Osteoblast (primary cell): Measurements from ENCODE around the gene MIA2. TPM values are rescaled to one million over a fixed set of nuclear protein-coding genes. Genes with fewer than 3 reads are reported as not detected.

Source experiments
- DNase-seq: peaks from one replicate; pipeline ENCODE4 v3.0.0; 2011; ENCODE audit warnings: low spot score, mixed read lengths; ENCODE audit not compliant: insufficient read length; ENCODE audit errors: missing footprints
- H2AFZ ChIP-seq: 2 replicates; pipeline ENCODE4 v1.6.0; 2011; ENCODE audit warnings: mild to moderate bottlenecking, low read length
- H3K27ac ChIP-seq: 2 replicates; pipeline ENCODE4 v1.5.1; 2011; ENCODE audit warnings: mild to moderate bottlenecking, low read depth, low read length, moderate library complexity
- H3K27me3 ChIP-seq: 2 replicates; pipeline ENCODE4 v1.6.0; 2012; ENCODE audit warnings: mild to moderate bottlenecking, control low read depth, inconsistent platforms, low read length, moderate library complexity; ENCODE audit not compliant: insufficient read depth
- H3K36me3 ChIP-seq: 2 replicates; pipeline ENCODE4 v1.5.1; 2011; ENCODE audit warnings: mild to moderate bottlenecking, low read length, control low read depth, moderate library complexity; ENCODE audit not compliant: insufficient read depth
- H3K4me1 ChIP-seq: 2 replicates; pipeline ENCODE4 v1.5.1; 2011; ENCODE audit warnings: mild to moderate bottlenecking, low read length, control low read depth, moderate library complexity; ENCODE audit not compliant: insufficient read depth
- H3K4me2 ChIP-seq: 2 replicates; pipeline ENCODE4 v1.6.0; 2011; ENCODE audit warnings: mild to moderate bottlenecking, low read length; ENCODE audit not compliant: insufficient read depth
- H3K4me3 ChIP-seq: fragments of 200-600 bp; sonication (generic); 3 replicates; pipeline ENCODE4 v1.5.1; 2012; ENCODE audit warnings: mild to moderate bottlenecking, low read length, inconsistent platforms; ENCODE audit not compliant: insufficient read depth
- H3K79me2 ChIP-seq: 2 replicates; pipeline ENCODE4 v1.6.0; 2012; ENCODE audit warnings: mild to moderate bottlenecking, low read length, control low read depth, inconsistent platforms; ENCODE audit not compliant: insufficient read depth
- H3K9me3 ChIP-seq: 2 replicates; pipeline ENCODE4 v1.5.1; 2011; ENCODE audit warnings: low read depth, low read length, control low read depth
- H4K20me1 ChIP-seq: 2 replicates; pipeline ENCODE4 v1.6.0; 2012; ENCODE audit warnings: mild to moderate bottlenecking, low read length, control low read depth; ENCODE audit not compliant: insufficient read depth
- CTCF ChIP-seq: IDR thresholded peaks from 2 replicates; pipeline ENCODE4 v1.5.1; 2011; ENCODE audit warnings: mild to moderate bottlenecking, low read depth, low read length, moderate library complexity; ENCODE audit errors: extremely low read depth
- total RNA-seq: library from RNA; depleted of rRNA; stranded (reverse); fragments of >200 nt; gene quantifications from 2 replicates; pipeline ENCODE4 v1.2.3, GENCODE V29; 2012

The MIA2 gene
- total RNA-seq, 1 donor: 25.0 TPM

- Histone ChIP-seq H4K20me1 (peaks cover 16% of the 10 kb centered on the region), H2AFZ (no peak overlapping the region), H3K27ac (peak overlapping the region; percentile 15), H3K4me3 (no peak overlapping the region), H3K79me2 (peaks cover 82% of the 10 kb centered on the region), H3K4me2 (peak overlapping the region; percentile 62), H3K9me3 (no peaks in the 10 kb centered on the region), H3K36me3 (no peaks in the 10 kb centered on the region), H3K4me1 (peaks cover 21% of the 10 kb centered on the region), H3K27me3 (no peaks in the 10 kb centered on the region)
- DNase-seq: peak; percentile 68
- peak; percentile 34 for TF ChIP-seq CTCF
Measured at GRCh38 chr14:39426605-39427004, 192.9 kb downstream of the MIA2 start.

GRCh38 chr14:39428118-39428517 is 194.4 kb downstream of the MIA2 start:
- Histone ChIP-seq H3K36me3 (no peaks in the 10 kb centered on the region), H3K27me3 (no peaks in the 10 kb centered on the region), H3K27ac (no peak overlapping the region), H3K9me3 (no peaks in the 10 kb centered on the region), H4K20me1 (peaks cover 16% of the 10 kb centered on the region), H3K4me3 (no peak overlapping the region), H3K4me1 (peaks cover 21% of the 10 kb centered on the region), H3K79me2 (peaks cover 73% of the 10 kb centered on the region), H2AFZ (no peak overlapping the region), H3K4me2 (no peak overlapping the region)
- TF ChIP-seq CTCF: no peak
- no peak for DNase-seq

GRCh38 chr14:39430762-39431415 is 197.2 kb downstream of the MIA2 start:
- no peak for TF ChIP-seq CTCF
- DNase-seq: no peak
- peaks cover 54% of the 10 kb centered on the region for H3K79me2 ChIP-seq
- peaks cover 30% of the 10 kb centered on the region for H3K4me1 ChIP-seq
- H3K4me2 ChIP-seq: peak overlapping the region; percentile 81
- H3K27ac ChIP-seq: peak overlapping the region; percentile 100
- no peaks in the 10 kb centered on the region for H3K27me3 ChIP-seq
- no peaks in the 10 kb centered on the region for H3K36me3 ChIP-seq
- H3K9me3 ChIP-seq: no peaks in the 10 kb centered on the region
- H2AFZ ChIP-seq: peak overlapping the region; percentile 89
- H3K4me3 ChIP-seq: peak overlapping the region; percentile 92
- peaks cover 16% of the 10 kb centered on the region for H4K20me1 ChIP-seq

- H3K4me2 ChIP-seq: peak overlapping the region; percentile 88
- TF ChIP-seq CTCF: no peak
- peaks cover 14% of the 10 kb centered on the region for H4K20me1 ChIP-seq
- H3K79me2 ChIP-seq: peaks cover 49% of the 10 kb centered on the region
- H3K4me3 ChIP-seq: peak overlapping the region; percentile 92
- peak overlapping the region; percentile 98 for H2AFZ ChIP-seq
- no peaks in the 10 kb centered on the region for H3K27me3 ChIP-seq
- no peaks in the 10 kb centered on the region for H3K9me3 ChIP-seq
- peak; percentile 88 for DNase-seq
- H3K4me1 ChIP-seq: peaks cover 27% of the 10 kb centered on the region
- peak overlapping the region; percentile 100 for H3K27ac ChIP-seq
- no peaks in the 10 kb centered on the region for H3K36me3 ChIP-seq
Measured at GRCh38 chr14:39431416-39432178, 197.9 kb downstream of the MIA2 start.
